HCT116 (cell line): ENCODE measurements around the gene SLC23A1. TPM values are rescaled to one million over a fixed set of nuclear protein-coding genes. Genes with fewer than 3 reads are reported as not detected.

Source experiments
- ATAC-seq: fragments of 200-7000 bp; cut with Tn5 transposase; 2 replicates; pipeline ENCODE4 v1.9.1; 2020; ENCODE audit warnings: mild to moderate bottlenecking, moderate library complexity
- BruUV-seq: library from RNA; stranded (reverse); fragments of 400-500 nt; replicated peaks from 2 replicates; lab custom pipeline; 2021; lab: Mats Ljungman, UMichigan
- CTCF ChIA-PET: fragments of 300-600 bp; sonication (Branson Sonifier 250); formaldehyde crosslinking; loops from one replicate; lab custom pipeline; 2021; ENCODE audit warnings: antibody characterized with exemption; lab: Charles Lee
- POLR2A ChIA-PET: fragments of 300-600, 350-600 bp; sonication (Branson Sonifier 250); formaldehyde crosslinking; loops from one replicate; lab custom pipeline; 2021; ENCODE audit warnings: antibody characterized with exemption; lab: Charles Lee
- RAD21 ChIA-PET, 2 experiments: fragments of 300-600 bp; sonication (Branson Sonifier 250); formaldehyde crosslinking; loops; one replicate each; lab custom pipeline; 2023; ENCODE audit warnings: low total read pairs in 2 of 2; ENCODE audit not compliant: uncharacterized antibody in 2 of 2, unreplicated experiment in 2 of 2, low non-redundant PET in 1 of 2; lab: Charles Lee
- DNase-seq: peaks from one replicate; pipeline ENCODE4 v3.0.0-alpha.2; 2010; ENCODE audit warnings: low read depth, low spot score
- H2AFZ ChIP-seq: fragments of 200-600 bp; shearing (Covaris generic), sonication (generic); 2 replicates; pipeline ENCODE4 v1.6.1; 2017; ENCODE audit warnings: low read depth, mixed run types, mixed read lengths, antibody characterized with exemption, low read length; ENCODE audit not compliant: poor library complexity, severe bottlenecking
- H3K27ac ChIP-seq: 2 replicates; pipeline ENCODE4 v1.5.1; 2012; ENCODE audit warnings: low read depth, low read length
- H3K27me3 ChIP-seq: fragments of 200-600 bp; sonication (generic); 2 replicates; pipeline ENCODE4 v1.6.1; 2016; ENCODE audit warnings: mixed run types, low read length, mixed read lengths; ENCODE audit not compliant: insufficient read depth
- H3K36me3 ChIP-seq, 2 experiments: fragments of 200-500 bp in 1 of 2; fragments of 200-600 bp in 1 of 2; sonication (Bioruptor generic) in 1 of 2; sonication (generic) in 1 of 2; 2 replicates each; pipeline versions ENCODE4 v1.5.1 to v1.6.1; 2014 to 2016; ENCODE audit warnings: low read length in 2 of 2, inconsistent platforms in 1 of 2, mixed read lengths in 1 of 2, mixed run types in 1 of 2; ENCODE audit not compliant: insufficient read depth in 2 of 2, control insufficient read depth in 1 of 2
- H3K4me1 ChIP-seq, 2 experiments: fragments of 200-600 bp in 1 of 2; sonication (generic) in 1 of 2; 2 replicates each; pipeline versions ENCODE4 v1.5.1 to v1.6.1; 2012 to 2017; ENCODE audit warnings: low read length in 2 of 2, inconsistent platforms in 1 of 2, mild to moderate bottlenecking in 1 of 2, mixed read lengths in 1 of 2, mixed run types in 1 of 2, moderate library complexity in 1 of 2; ENCODE audit not compliant: insufficient read depth in 2 of 2, control insufficient read depth in 1 of 2
- H3K4me2 ChIP-seq: fragments of 200-600 bp; sonication (generic); 2 replicates; pipeline ENCODE4 v1.6.1; 2017; ENCODE audit warnings: mixed run types, low read length, mixed read lengths
- H3K4me3 ChIP-seq, 2 experiments: fragments of 200-600 bp in 1 of 2; sonication (generic) in 1 of 2; replicated peaks in 1 of 2; 2 replicates each; pipeline ENCODE4 v1.5.1; 2011 to 2016; ENCODE audit warnings: low read length in 2 of 2, control low read depth in 1 of 2, low read depth in 1 of 2, mild to moderate bottlenecking in 1 of 2, mixed read lengths in 1 of 2, mixed run types in 1 of 2
- H3K79me2 ChIP-seq: fragments of 200-600 bp; sonication (generic); 2 replicates; pipeline ENCODE4 v1.6.1; 2017; ENCODE audit warnings: mild to moderate bottlenecking, mixed run types, low read length, moderate library complexity, mixed read lengths; ENCODE audit not compliant: insufficient read depth
- H3K9ac ChIP-seq: fragments of 200-600 bp; sonication (generic); 2 replicates; pipeline ENCODE4 v1.6.1; 2016; ENCODE audit warnings: low read length, mixed read lengths
- H3K9me2 ChIP-seq: fragments of 200-600 bp; sonication (generic), shearing (Covaris generic); 2 replicates; pipeline ENCODE4 v1.6.1; 2017; ENCODE audit warnings: mixed run types, mild to moderate bottlenecking, moderate library complexity; ENCODE audit not compliant: insufficient read depth
- H3K9me3 ChIP-seq, 2 experiments: fragments of 200-500 bp in 1 of 2; fragments of 200-600 bp in 1 of 2; sonication (Bioruptor generic) in 1 of 2; sonication (generic) in 1 of 2; 2 replicates each; pipeline ENCODE4 v1.6.1; 2014 to 2017; ENCODE audit warnings: low read length in 2 of 2, mixed read lengths in 2 of 2, inconsistent platforms in 1 of 2, low read depth in 1 of 2, mild to moderate bottlenecking in 1 of 2, mixed run types in 1 of 2, moderate library complexity in 1 of 2; ENCODE audit not compliant: control insufficient read depth in 1 of 2, insufficient read depth in 1 of 2
- H4K20me1 ChIP-seq: fragments of 200-600 bp; sonication (generic), shearing (Covaris generic); 2 replicates; pipeline ENCODE4 v1.6.1; 2017; ENCODE audit warnings: mixed run types, mild to moderate bottlenecking, moderate library complexity; ENCODE audit not compliant: insufficient read depth
- CEBPB ChIP-seq: IDR thresholded peaks from 2 replicates; pipeline ENCODE4 v1.6.1; 2012; ENCODE audit warnings: low read depth
- EGR1 ChIP-seq: IDR thresholded peaks from 2 replicates; pipeline ENCODE4 v1.6.1; 2012; ENCODE audit warnings: low read depth
- EZH2phosphoT487 ChIP-seq: fragments of 200-600 bp; IDR thresholded peaks from 2 replicates; pipeline ENCODE4 v1.6.1; 2018; ENCODE audit warnings: antibody characterized with exemption, borderline replicate concordance
- JUND ChIP-seq: IDR thresholded peaks from 2 replicates; pipeline ENCODE4 v1.6.1; 2012
- POLR2AphosphoS5 ChIP-seq: IDR thresholded peaks from 2 replicates; pipeline ENCODE4 v1.6.1; 2011; ENCODE audit warnings: mild to moderate bottlenecking, low read depth, low read length, moderate library complexity
- intact Hi-C: fragments of 100-400 bp; cut with micrococcal nuclease; formaldehyde crosslinking; loops from 2 replicates; pipeline ENCODE4 v1.10.0; 2022
- total RNA-seq: library from RNA; stranded (reverse); gene quantifications from one replicate; pipeline ENCODE4 v1.2.1, GENCODE V29; 2021; ENCODE audit not compliant: unreplicated experiment
- TF ChIP-seq, protein P1 (sequence below): IDR thresholded peaks from 2 replicates; pipeline ENCODE4 v1.6.1; 2011; ENCODE audit warnings: mild to moderate bottlenecking, low read length, moderate library complexity; ENCODE audit not compliant: insufficient replicate concordance; ENCODE audit errors: extremely low read depth

SLC23A1 gene
- total RNA-seq, 1 experiment from 2014 or later: not detected

DNA sequence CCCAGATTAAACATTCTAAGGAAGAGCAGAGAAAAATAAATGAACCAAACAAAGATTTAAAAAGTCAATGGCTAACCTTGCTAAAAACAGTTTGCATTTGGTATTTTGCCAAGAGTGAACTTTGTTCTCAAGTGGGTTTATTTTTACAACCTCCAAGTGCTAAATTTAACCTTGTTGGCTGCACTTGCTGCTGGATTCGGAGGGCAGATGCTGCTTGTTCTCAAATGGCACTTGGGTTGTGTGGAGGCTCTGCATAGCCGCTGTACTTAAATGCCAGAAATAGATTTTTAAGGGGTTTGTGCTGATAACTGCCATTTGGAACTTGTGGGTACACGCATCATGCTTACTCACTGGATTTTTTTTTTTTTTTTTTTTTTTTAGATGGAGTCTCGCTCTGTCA lies 34.1 kb upstream of the SLC23A1 start:
- intact Hi-C loops: no loop called here
- H3K36me3 ChIP-seq: no peaks in the 10 kb centered on the region
- no peak overlapping the region for H3K27ac ChIP-seq
- no peak overlapping the region for H3K9ac ChIP-seq
- H3K9me3 ChIP-seq: no peaks in the 10 kb centered on the region
- DNase-seq (no peak), ATAC-seq (no peak)
- ChIA-PET POLR2A (no interaction called here), RAD21 (no interaction called here), CTCF (no interaction called here)
- peak overlapping the region; percentile 20; the same call in 1 of the 2 replicates for H3K4me2 ChIP-seq
- H4K20me1 ChIP-seq: no peaks in the 10 kb centered on the region
- H3K4me1 ChIP-seq: peaks cover 3 to 18% of the 10 kb centered on the region in 2 experiments; a peak in 3 of 4 replicates
- no peaks in the 10 kb centered on the region for H3K27me3 ChIP-seq
- no peaks in the 10 kb centered on the region for H3K9me2 ChIP-seq
- BruUV-seq: no TSS peak
- H3K79me2 ChIP-seq: no peaks in the 10 kb centered on the region
- TF ChIP-seq EZH2phosphoT487 (no peak), CEBPB (no peak), POLR2AphosphoS5 (no peak)
- TF ChIP-seq, protein P1, sequence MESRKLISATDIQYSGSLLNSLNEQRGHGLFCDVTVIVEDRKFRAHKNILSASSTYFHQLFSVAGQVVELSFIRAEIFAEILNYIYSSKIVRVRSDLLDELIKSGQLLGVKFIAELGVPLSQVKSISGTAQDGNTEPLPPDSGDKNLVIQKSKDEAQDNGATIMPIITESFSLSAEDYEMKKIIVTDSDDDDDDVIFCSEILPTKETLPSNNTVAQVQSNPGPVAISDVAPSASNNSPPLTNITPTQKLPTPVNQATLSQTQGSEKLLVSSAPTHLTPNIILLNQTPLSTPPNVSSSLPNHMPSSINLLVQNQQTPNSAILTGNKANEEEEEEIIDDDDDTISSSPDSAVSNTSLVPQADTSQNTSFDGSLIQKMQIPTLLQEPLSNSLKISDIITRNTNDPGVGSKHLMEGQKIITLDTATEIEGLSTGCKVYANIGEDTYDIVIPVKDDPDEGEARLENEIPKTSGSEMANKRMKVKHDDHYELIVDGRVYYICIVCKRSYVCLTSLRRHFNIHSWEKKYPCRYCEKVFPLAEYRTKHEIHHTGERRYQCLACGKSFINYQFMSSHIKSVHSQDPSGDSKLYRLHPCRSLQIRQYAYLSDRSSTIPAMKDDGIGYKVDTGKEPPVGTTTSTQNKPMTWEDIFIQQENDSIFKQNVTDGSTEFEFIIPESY: no peak
- no peak overlapping the region for H3K4me3 ChIP-seq
- H2AFZ ChIP-seq: no peak overlapping the region

DNA sequence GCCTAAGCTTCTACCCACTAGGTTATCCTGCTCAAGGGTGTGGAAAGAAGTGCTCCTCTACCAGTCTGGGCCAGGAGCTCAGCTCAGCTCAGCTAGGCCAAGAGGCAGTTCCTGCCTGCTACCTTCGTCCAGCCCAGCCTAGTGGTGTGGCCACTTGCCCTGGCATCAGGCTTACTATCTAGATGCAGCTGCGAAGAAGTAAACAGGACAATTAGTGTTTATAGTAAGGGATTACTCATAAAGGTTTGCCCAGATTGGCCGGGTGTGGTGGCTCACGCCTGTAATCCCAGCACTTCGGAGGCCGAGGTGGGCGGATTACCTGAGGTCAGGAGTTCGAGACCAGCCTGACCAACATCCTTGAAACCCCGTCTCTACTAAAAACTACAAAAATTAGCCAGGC lies 33.6 kb upstream of the SLC23A1 start:
- BruUV-seq: no TSS peak
- no peak overlapping the region for H3K9ac ChIP-seq
- H3K27ac ChIP-seq: no peak overlapping the region
- no peaks in the 10 kb centered on the region for H3K27me3 ChIP-seq
- peak overlapping the region; percentile 20; the same call in 1 of the 2 replicates for H3K4me2 ChIP-seq
- DNase-seq (no peak), ATAC-seq (peak; percentile 39)
- intact Hi-C loops: no loop called here
- no peaks in the 10 kb centered on the region for H3K9me3 ChIP-seq
- RAD21 ChIA-PET: no interaction called here
- H3K9me2 ChIP-seq: no peaks in the 10 kb centered on the region
- no peak overlapping the region for H2AFZ ChIP-seq
- CTCF ChIA-PET: no interaction called here
- H3K79me2 ChIP-seq: no peaks in the 10 kb centered on the region
- 0 out of 2 replicates have a peak, but pooled peaks have one; percentile 20 for TF ChIP-seq EGR1
- TF ChIP-seq JUND: no peak
- H3K4me3 ChIP-seq: no peak overlapping the region
- H3K36me3 ChIP-seq: no peaks in the 10 kb centered on the region
- H4K20me1 ChIP-seq: no peaks in the 10 kb centered on the region
- POLR2A ChIA-PET: no interaction called here
- peaks cover 3 to 18% of the 10 kb centered on the region in 2 experiments; a peak in 3 of 4 replicates for H3K4me1 ChIP-seq
